GM12878 (cell line): ENCODE measurements around the gene PKMYT1. TPM values are rescaled to one million over a fixed set of nuclear protein-coding genes. Genes with fewer than 3 reads are reported as not detected.

Source experiments
- ATAC-seq: fragments of 200-7000 bp; cut with Tn5 transposase; 3 replicates; pipeline ENCODE4 v1.9.1; 2020; ENCODE audit warnings: mild to moderate bottlenecking, moderate library complexity
- BruUV-seq: library from RNA; stranded (reverse); fragments of 400-500 nt; replicated peaks from 2 replicates; lab custom pipeline; 2021; lab: Mats Ljungman, UMichigan
- CTCF ChIA-PET: fragments of 300-600 bp; sonication (Branson Sonifier 250); formaldehyde crosslinking; extraction: SDS; loops from one replicate; lab custom pipeline; 2021; ENCODE audit warnings: inconsistent platforms; lab: Yijun Ruan, JAX
- POLR2A ChIA-PET: fragments of 350-600 bp; formaldehyde crosslinking; extraction: SDS; loops from one replicate; lab custom pipeline; 2021; ENCODE audit warnings: inconsistent platforms; lab: Charles Lee
- RAD21 ChIA-PET: fragments of 300-600 bp; sonication (Branson Sonifier 250); formaldehyde crosslinking; loops from one replicate; lab custom pipeline; 2023; ENCODE audit warnings: antibody characterized with exemption; ENCODE audit not compliant: unreplicated experiment; lab: Charles Lee
- SMC1A ChIA-PET: fragments of 300-600 bp; sonication (Branson Sonifier 250); formaldehyde crosslinking; loops from one replicate; lab custom pipeline; 2023; ENCODE audit not compliant: unreplicated experiment, uncharacterized antibody; lab: Charles Lee
- DNase-seq: peaks from one replicate; pipeline ENCODE4 v3.0.0-alpha.2; 2011; ENCODE audit warnings: low read depth, low spot score
- FAIRE-seq: peaks from 3 replicates; lab custom pipeline; 2011; peaks lifted over from hg19 to GRCh38; lab: Jason Lieb, UNC
- H2AFZ ChIP-seq: 2 replicates; pipeline ENCODE4 v1.6.0; 2011; ENCODE audit warnings: low read depth, low read length, control low read depth; ENCODE audit not compliant: control insufficient read depth
- H3K27ac ChIP-seq: 2 replicates; pipeline ENCODE4 v1.5.1; 2011; ENCODE audit warnings: control low read depth; ENCODE audit not compliant: control insufficient read depth, insufficient read depth
- H3K27me3 ChIP-seq, 2 experiments: replicated peaks in 1 of 2; 2 replicates each; pipeline versions ENCODE4 v1.6.0 to v1.6.1; 2011; ENCODE audit warnings: low read length in 1 of 2; ENCODE audit not compliant: control insufficient read depth in 2 of 2, insufficient read depth in 2 of 2
- H3K36me3 ChIP-seq, 2 experiments: 2 replicates each; pipeline ENCODE4 v1.5.1; 2011; ENCODE audit warnings: low read length in 1 of 2; ENCODE audit not compliant: control insufficient read depth in 2 of 2, insufficient read depth in 2 of 2
- H3K4me1 ChIP-seq: 2 replicates; pipeline ENCODE4 v1.6.1; 2011; ENCODE audit warnings: mild to moderate bottlenecking, low read length, moderate library complexity, mixed read lengths; ENCODE audit not compliant: control insufficient read depth, insufficient read depth
- H3K4me2 ChIP-seq: 2 replicates; pipeline ENCODE4 v1.6.0; 2011; ENCODE audit warnings: control low read depth; ENCODE audit not compliant: control insufficient read depth, insufficient read depth
- H3K4me3 ChIP-seq: fragments of 200-600 bp; sonication (generic); 2 replicates; pipeline ENCODE4 v1.5.1; 2016
- H3K79me2 ChIP-seq: 2 replicates; pipeline ENCODE4 v1.6.0; 2011; ENCODE audit warnings: low read length; ENCODE audit not compliant: control insufficient read depth, insufficient read depth
- H3K9ac ChIP-seq: 2 replicates; pipeline ENCODE4 v1.8.0; 2011; ENCODE audit warnings: low read length, control low read depth, mixed read lengths; ENCODE audit not compliant: control insufficient read depth, insufficient read depth
- H3K9me3 ChIP-seq: replicated peaks from 3 replicates; pipeline ENCODE4 v1.5.1; 2011; ENCODE audit warnings: mild to moderate bottlenecking, low read length; ENCODE audit not compliant: control insufficient read depth, insufficient read depth
- H4K20me1 ChIP-seq: 2 replicates; pipeline ENCODE4 v1.6.0; 2011; ENCODE audit not compliant: control insufficient read depth, insufficient read depth
- CUX1 ChIP-seq: IDR thresholded peaks from 2 replicates; pipeline ENCODE4 v1.6.1; 2012; ENCODE audit warnings: improper control_type of control experiment, low read depth, low read length; ENCODE audit not compliant: insufficient replicate concordance
- HSF1 ChIP-seq: fragments of 150-350 bp; IDR thresholded peaks from 2 replicates; pipeline ENCODE4 v1.6.1; 2014; ENCODE audit warnings: mild to moderate bottlenecking, low read depth, low read length
- JUNB ChIP-seq: IDR thresholded peaks from 2 replicates; pipeline ENCODE4 v1.6.1; 2016; ENCODE audit warnings: antibody characterized with exemption, mild to moderate bottlenecking
- NFXL1 ChIP-seq: fragments of 450-650 bp; IDR thresholded peaks from 2 replicates; pipeline ENCODE4 v1.6.1; 2017; ENCODE audit warnings: antibody characterized with exemption, mild to moderate bottlenecking, borderline replicate concordance
- POLR2AphosphoS2 ChIP-seq: IDR thresholded peaks from 2 replicates; pipeline ENCODE4 v1.6.1; 2011; ENCODE audit warnings: low read depth, mild to moderate bottlenecking, low read length, improper control_type of control experiment, moderate library complexity
- POU2F2 ChIP-seq: IDR thresholded peaks from 3 replicates; pipeline ENCODE4 v1.6.1; 2011; ENCODE audit warnings: low read depth, mild to moderate bottlenecking, low read length, borderline replicate concordance
- RUNX3 ChIP-seq: IDR thresholded peaks from 2 replicates; pipeline ENCODE4 v1.6.1; 2012; ENCODE audit warnings: low read length, inconsistent platforms
- SIX5 ChIP-seq: IDR thresholded peaks from 2 replicates; pipeline ENCODE4 v1.6.1; 2011; ENCODE audit warnings: mild to moderate bottlenecking, low read depth, low read length, moderate library complexity; ENCODE audit not compliant: severe bottlenecking
- whole genome bisulfite sequencing: methylation state at CpG from one replicate; pipeline ENCODE4 v1.1.6; 2016; ENCODE audit warnings: low lambda C conversion rate; ENCODE audit not compliant: insufficient replicate concordance, insufficient coverage; ENCODE audit errors: missing lambda C conversion rate; 5-methylcytosine and 5-hydroxymethylcytosine counted together
- in situ Hi-C: fragments of 300-500 bp; cut with MboI; formaldehyde crosslinking; loops from 9 replicates; pipeline ENCODE4 v1.14.3; 2018; ENCODE audit warnings: mixed read lengths
- intact Hi-C: fragments of 100-400 bp; cut with micrococcal nuclease; formaldehyde crosslinking; loops from one replicate; pipeline ENCODE4 v1.14.2; 2022; ENCODE audit not compliant: unreplicated experiment
- polyA plus RNA-seq, 11 experiments: library from polyadenylated mRNA; depleted of rRNA in 4 of 11; unstranded in 6 of 11; stranded (reverse) in 5 of 11; fragments of >200 nt; fragmentation: Nextera tagmentation in 4 of 11; fragmentation: Illumina TruSeq in 1 of 11; extraction: Ambion mirVana in 4 of 11; extraction: Trizol in 1 of 11; gene quantifications; 1 replicate in 1 of 11; 2 replicates in 10 of 11; pipeline versions ENCODE4 v1.2.1 to v1.2.3, GENCODE V29; 2011 to 2016; ENCODE audit warnings: inconsistent platforms in 2 of 11, missing spikeins in 2 of 11, low read depth in 1 of 11
- total RNA-seq, 4 experiments: library from RNA; depleted of rRNA in 3 of 4; stranded (reverse); fragments of >200 nt in 3 of 4; fragmentation: Illumina TruSeq in 1 of 4; extraction: Trizol in 1 of 4; gene quantifications; 2 replicates each; pipeline versions ENCODE4 v1.2.1 to v1.2.3, GENCODE V29; 2013 to 2021

The PKMYT1 gene
- total and polyA plus RNA-seq, 10 of the 15 experiments (the other 5 are each of a cell fraction or from before 2014, with no cell fraction given), result 4.6 to 101 (median 29.9) TPM

- H3K4me2 ChIP-seq, result peak overlapping the region; percentile 84
- peaks cover 16% of the 10 kb centered on the region for H3K79me2 ChIP-seq
- ATAC-seq (peak; percentile 6), DNase-seq (no peak)
- peak overlapping the region; percentile 80; the same call in 1 of the 2 replicates for H3K9ac ChIP-seq
- POLR2A ChIA-PET, result interaction anchor here (0.6 kb wide), 1 partner anchor 12 kb away, joined by 9 read pairs; no protein-coding TSS in a partner anchor
- TF ChIP-seq SIX5 (no peak), HSF1 (no peak), POLR2AphosphoS2 (no peak), CUX1 (no peak), JUNB (no peak), RUNX3 (no peak), POU2F2 (peak; percentile 41; the same call in 1 of the 3 replicates), NFXL1 (no peak)
- TF ChIP-seq, all 136 proteins: peak for 1
- Histone ChIP-seq H3K36me3 (peaks cover 4 to 10% of the 10 kb centered on the region in 2 experiments; a peak in 3 of 4 replicates), H3K9me3 (no peaks in the 10 kb centered on the region), H3K27me3 (no peaks in the 10 kb centered on the region), H2AFZ (peak overlapping the region; percentile 65), H4K20me1 (no peaks in the 10 kb centered on the region), H3K4me1 (peaks cover 32% of the 10 kb centered on the region), H3K4me3 (peak overlapping the region; percentile 91), H3K27ac (no peak overlapping the region)
- ChIA-PET SMC1A (no interaction called here), RAD21 (no interaction called here), CTCF (no interaction called here)
- in situ Hi-C loops, result no loop called here
- no TSS peak for BruUV-seq
- WGBS, result 2% methylated on average over 18 of the region's 18 CpGs
- intact Hi-C loops, result no loop called here
- FAIRE-seq, result no peak
Observed at GRCh38 chr16:2968368-2968737, 11.9 kb downstream of the PKMYT1 start.
